Measurements from ENCODE around the gene PHACTR1. TPM values are rescaled to one million over a fixed set of nuclear protein-coding genes. Genes with fewer than 3 reads are reported as not detected.

PHACTR1 gene
- total RNA-seq, 4 donors from 2014 or later: 12.6 to 17.7 (median 17.1) TPM

- TF ChIP-seq CTCF (IDR thresholded peaks at IDR 0.05): no peak
- no peak for ATAC-seq (ENCODE audit: low FRiP score)
- DNase-seq (ENCODE audit: low spot score): no peak
Measured at GRCh38 chr6:13262302-13263230, 546.0 kb downstream of the PHACTR1 start.

- TF ChIP-seq CTCF (IDR thresholded peaks at IDR 0.05): no peak
- DNase-seq (ENCODE audit: low spot score) (no peak), ATAC-seq (ENCODE audit: low FRiP score) (no peak)
Measured at GRCh38 chr6:13263669-13264068, 547.1 kb downstream of the PHACTR1 start.

DNA sequence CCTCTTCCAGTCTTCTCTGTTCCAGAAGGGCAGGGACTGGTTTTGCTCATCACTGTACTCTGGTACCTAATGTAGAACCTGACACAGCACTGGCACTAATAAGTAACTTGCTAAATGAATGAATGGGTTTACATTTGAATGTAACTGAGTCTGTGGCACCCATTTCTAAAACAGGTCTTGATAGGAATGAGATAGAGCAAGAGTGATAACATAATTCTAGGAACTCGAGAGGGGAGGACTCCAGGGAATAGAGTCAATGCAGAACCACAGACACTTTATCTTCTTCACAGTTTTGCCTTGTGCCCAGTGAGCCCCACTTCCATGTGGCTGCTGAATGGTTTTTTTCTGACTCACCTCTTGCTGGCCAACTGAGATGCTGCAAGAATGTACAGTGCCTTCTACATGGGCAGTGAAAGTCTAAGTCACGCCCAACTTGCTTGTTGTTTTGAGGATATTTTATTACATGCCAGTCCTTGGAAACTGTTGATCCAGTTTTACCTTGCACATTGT, 550.6 kb downstream of the PHACTR1 start:
- DNase-seq (ENCODE audit: low spot score) (no peak), ATAC-seq (ENCODE audit: low FRiP score) (no peak)
- TF ChIP-seq CTCF (IDR thresholded peaks at IDR 0.05): no peak

- TF ChIP-seq CTCF (IDR thresholded peaks at IDR 0.05): no peak
- no peak for ATAC-seq (ENCODE audit: low FRiP score)
- no peak for DNase-seq (ENCODE audit: low spot score)
Measured at GRCh38 chr6:13268913-13269518, 552.4 kb downstream of the PHACTR1 start.

DNA sequence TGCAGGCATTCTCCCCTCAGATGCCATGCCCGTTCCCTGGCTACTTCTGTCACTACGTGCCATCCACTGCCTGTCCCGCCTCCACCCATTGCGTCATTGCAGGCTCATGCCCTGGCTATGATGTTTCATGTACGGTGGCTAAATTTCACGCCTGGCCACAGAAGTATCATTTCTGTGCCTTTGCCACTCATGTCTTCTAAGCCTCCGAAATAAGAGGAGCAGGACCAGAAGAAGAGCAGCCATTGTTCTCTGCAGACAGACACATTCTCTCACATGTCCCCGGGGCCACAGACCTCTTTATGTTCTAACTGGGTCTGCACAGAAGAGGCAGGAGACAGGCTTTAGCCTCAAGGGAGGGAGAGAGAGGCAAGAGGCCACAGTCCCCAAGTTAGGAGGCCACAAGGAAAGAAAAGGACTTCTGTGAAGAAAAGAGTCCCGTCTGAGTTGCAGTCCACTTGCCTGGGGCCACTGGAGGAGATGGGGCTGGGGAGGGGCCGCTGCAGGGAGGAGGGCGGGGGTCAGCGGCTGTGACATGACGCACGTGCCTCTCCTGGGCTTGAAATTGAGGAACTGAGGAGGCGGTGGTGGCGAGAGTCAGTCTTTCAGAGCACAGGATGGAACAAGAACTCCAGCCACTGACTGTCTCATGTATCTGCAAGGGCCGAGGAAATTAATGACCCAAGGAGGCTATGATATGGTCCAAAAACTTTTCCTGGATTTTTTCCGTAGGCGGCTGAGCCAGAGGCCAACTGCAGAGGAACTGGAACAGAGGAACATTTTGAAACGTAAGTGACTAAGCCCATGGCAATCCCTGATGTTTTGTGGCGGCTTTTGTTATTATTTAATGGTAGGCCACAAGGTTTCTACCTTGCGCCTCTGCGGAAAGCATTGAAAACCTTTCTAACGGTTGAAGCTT, 555.8 kb downstream of the PHACTR1 start:
- ATAC-seq (ENCODE audit: low FRiP score): no peak
- DNase-seq (ENCODE audit: low spot score): no peak
- no peak for TF ChIP-seq CTCF (IDR thresholded peaks at IDR 0.05)

- ATAC-seq (ENCODE audit: low FRiP score): no peak
- TF ChIP-seq CTCF (IDR thresholded peaks at IDR 0.05): no peak
Measured at GRCh38 chr6:13273202-13273930, 556.8 kb downstream of the PHACTR1 start.

More at GRCh38 chr6:13273202-13273930, 556.8 kb downstream of the PHACTR1 start:
- DNase-seq (ENCODE audit: low spot score): no peak
